HepG2 (cell line): ENCODE measurements around the gene SLC12A9. TPM values are rescaled to one million over a fixed set of nuclear protein-coding genes. Genes with fewer than 3 reads are reported as not detected.

Source experiments
- AGO2 ChIP-seq: fragments of 200-400 bp; formaldehyde crosslinking; optimal IDR thresholded peaks from 2 replicates; pipeline ENCODE3; 2017; ENCODE audit warnings: mild to moderate bottlenecking, low read depth, low read length, moderate library complexity
- ARID5B ChIP-seq: IDR thresholded peaks from 2 replicates; pipeline ENCODE4 v1.4.0; 2020; ENCODE audit warnings: mild to moderate bottlenecking, missing genetic modification reagents
- BCL6 ChIP-seq: IDR thresholded peaks from 2 replicates; pipeline ENCODE4 v1.6.1; 2016; ENCODE audit warnings: missing genetic modification reagents, missing compliant biosample characterization
- CHD2 ChIP-seq: IDR thresholded peaks from 2 replicates; pipeline ENCODE4 v1.6.1; 2011; ENCODE audit warnings: low read depth, low read length, improper control_type of control experiment
- GZF1 ChIP-seq: sonication (generic); formaldehyde crosslinking; IDR thresholded peaks from 2 replicates; pipeline ENCODE4 v1.5.1; 2020; ENCODE audit warnings: mild to moderate bottlenecking, missing genetic modification reagents
- HNF4A ChIP-seq: sonication (generic); formaldehyde crosslinking; IDR thresholded peaks from 2 replicates; pipeline ENCODE4 v1.4.0; 2020; ENCODE audit warnings: missing genetic modification reagents
- KDM5A ChIP-seq: fragments of 200-600 bp; sonication (generic); IDR thresholded peaks from 2 replicates; pipeline ENCODE4 v1.7.0; 2018; ENCODE audit warnings: antibody characterized with exemption, mild to moderate bottlenecking, low read length, borderline replicate concordance
- NCOA5 ChIP-seq: sonication (generic); formaldehyde crosslinking; IDR thresholded peaks from 2 replicates; pipeline ENCODE4 v1.4.0; 2020; ENCODE audit warnings: missing genetic modification reagents
- NCOR1 ChIP-seq: fragments of 200-600 bp; sonication (generic); IDR thresholded peaks from 2 replicates; pipeline ENCODE4 v1.7.0; 2017; ENCODE audit warnings: antibody characterized with exemption, low read length, borderline replicate concordance
- NFRKB ChIP-seq: fragments of 450-650 bp; IDR thresholded peaks from 2 replicates; pipeline ENCODE4 v1.6.1; 2017
- POLR2AphosphoS2 ChIP-seq: IDR thresholded peaks from 2 replicates; pipeline ENCODE4 v1.6.1; 2011; ENCODE audit warnings: low read depth, low read length, improper control_type of control experiment
- THAP7 ChIP-seq: sonication (generic); formaldehyde crosslinking; IDR thresholded peaks from 2 replicates; pipeline ENCODE4 v1.8.1; 2023; ENCODE audit warnings: mild to moderate bottlenecking, missing genetic modification reagents
- ZBTB10 ChIP-seq: sonication (generic); formaldehyde crosslinking; IDR thresholded peaks from 2 replicates; pipeline ENCODE4 v1.4.0; 2020; ENCODE audit warnings: missing genetic modification reagents, borderline replicate concordance
- ZBTB34 ChIP-seq: sonication (generic); formaldehyde crosslinking; IDR thresholded peaks from 2 replicates; pipeline ENCODE4 v1.8.0; 2022; ENCODE audit warnings: mild to moderate bottlenecking, missing genetic modification reagents
- ZFP36 ChIP-seq: fragments of 150-350 bp; IDR thresholded peaks from 2 replicates; pipeline ENCODE4 v1.6.1; 2018; ENCODE audit warnings: borderline replicate concordance, low read length, low read depth; ENCODE audit not compliant: partially characterized antibody
- ZNF224 ChIP-seq: sonication (generic); formaldehyde crosslinking; IDR thresholded peaks from 2 replicates; pipeline ENCODE4 v1.5.0; 2020; ENCODE audit warnings: mild to moderate bottlenecking, missing genetic modification reagents
- ZNF234 ChIP-seq: sonication (generic); formaldehyde crosslinking; conservative IDR thresholded peaks from 2 replicates; pipeline ENCODE4 v1.5.1; 2020; ENCODE audit warnings: mild to moderate bottlenecking, missing genetic modification reagents
- ZNF263 ChIP-seq: sonication (generic); formaldehyde crosslinking; IDR thresholded peaks from 2 replicates; pipeline ENCODE4 v1.4.0; 2020; ENCODE audit warnings: missing genetic modification reagents
- ZNF280B ChIP-seq: sonication (generic); formaldehyde crosslinking; IDR thresholded peaks from 2 replicates; pipeline ENCODE4 v1.5.0; 2020; ENCODE audit warnings: missing genetic modification reagents, mild to moderate bottlenecking, borderline replicate concordance
- ZNF292 ChIP-seq: sonication (generic); formaldehyde crosslinking; IDR thresholded peaks from 2 replicates; pipeline ENCODE4 v1.8.1; 2022; ENCODE audit warnings: mild to moderate bottlenecking, low read depth, missing genetic modification reagents, borderline replicate concordance
- ZNF619 ChIP-seq: sonication (generic); formaldehyde crosslinking; IDR thresholded peaks from 2 replicates; pipeline ENCODE4 v1.4.0; 2020; ENCODE audit warnings: mild to moderate bottlenecking, missing genetic modification reagents
- polyA plus RNA-seq, 8 experiments: library from polyadenylated mRNA; depleted of rRNA in 3 of 8; stranded (reverse) in 7 of 8; unstranded in 1 of 8; fragments of >200 nt; fragmentation: Illumina TruSeq in 4 of 8; extraction: Trizol in 4 of 8; gene quantifications; 2 replicates each; pipeline versions ENCODE4 v1.2.1 to v1.2.3, GENCODE V29; 2011 to 2016; ENCODE audit warnings: low read depth in 4 of 8, missing spikeins in 1 of 8, mixed read lengths in 1 of 8; ENCODE audit not compliant: insufficient read depth in 1 of 8
- total RNA-seq, 5 experiments: library from RNA; depleted of rRNA; stranded (reverse); fragments of >200 nt; fragmentation: Illumina TruSeq; extraction: Trizol; gene quantifications; 2 replicates each; pipeline ENCODE4 v1.2.3, GENCODE V29; 2016; ENCODE audit warnings: low read depth in 1 of 5

The SLC12A9 gene
- total and polyA plus RNA-seq, 2 of the 13 experiments (the other 11 are each of a cell fraction or from before 2014, with no cell fraction given), result 8.7 to 16.6 TPM

- TF ChIP-seq ZBTB10 (CRISPR knock-in tag) (0 out of 2 replicates have a peak, but pooled peaks have one; percentile 10), ZNF619 (CRISPR knock-in tag) (no peak), THAP7 (CRISPR knock-in tag) (0 out of 2 replicates have a peak, but pooled peaks have one; percentile 16), HNF4A (CRISPR knock-in tag) (0 out of 2 replicates have a peak, but pooled peaks have one; percentile 2), ZFP36 (no peak), AGO2 (peak; percentile 12), NCOR1 (0 out of 2 replicates have a peak, but pooled peaks have one; percentile 25), ZBTB34 (CRISPR knock-in tag) (no peak), ZNF234 (CRISPR knock-in tag) (no peak), ZNF224 (no peak), KDM5A (peak; percentile 33; the same call in 1 of the 2 replicates), NCOA5 (CRISPR knock-in tag) (no peak), ZNF280B (CRISPR knock-in tag) (no peak), ARID5B (CRISPR knock-in tag) (no peak), ZNF263 (CRISPR knock-in tag) (no peak), CHD2 (peak; percentile 89), NFRKB (no peak), GZF1 (CRISPR knock-in tag) (0 out of 2 replicates have a peak, but pooled peaks have one; percentile 2), POLR2AphosphoS2 (no peak), BCL6 (CRISPR knock-in tag) (no peak), ZNF292 (CRISPR knock-in tag) (no peak)
These were observed 22.8 kb downstream of the SLC12A9 start (continued) for GRCh38 chr7:100875356-100875751.
